Muscle layer of colon (tissue), 2 donors: ENCODE data around the gene SUGP1.

ENCODE experiments used
- H3K27ac ChIP-seq: one replicate; pipeline ENCODE4 v1.7.0; 2013; ENCODE audit warnings: low read depth, mild to moderate bottlenecking, low read length, moderate library complexity
- H3K27me3 ChIP-seq, 2 donors: one replicate each; pipeline ENCODE4 v1.7.0; 2013; ENCODE audit warnings: low read length in 2 of 2, mild to moderate bottlenecking in 2 of 2; ENCODE audit not compliant: insufficient read depth in 2 of 2, control insufficient read depth in 1 of 2
- H3K36me3 ChIP-seq: one replicate; pipeline ENCODE4 v1.7.0; 2013; ENCODE audit warnings: mild to moderate bottlenecking, low read length; ENCODE audit not compliant: insufficient read depth
- H3K4me1 ChIP-seq: one replicate; pipeline ENCODE4 v1.7.0; 2013; ENCODE audit warnings: mild to moderate bottlenecking, low read length; ENCODE audit not compliant: insufficient read depth
- H3K4me3 ChIP-seq, 2 donors: one replicate each; pipeline ENCODE4 v1.7.0; 2013; ENCODE audit warnings: low read length in 2 of 2, low read depth in 1 of 2, mild to moderate bottlenecking in 1 of 2, moderate library complexity in 1 of 2
- H3K9ac ChIP-seq: one replicate; pipeline ENCODE4 v1.7.0; 2013; ENCODE audit warnings: low read length
- H3K9me3 ChIP-seq: one replicate; pipeline ENCODE4 v1.7.0; 2013; ENCODE audit warnings: mild to moderate bottlenecking, low read length
- donor health status: abdominal sarcoma.
- donor health status: Adenocarcinoma of cecum.

The SUGP1 gene

DNA sequence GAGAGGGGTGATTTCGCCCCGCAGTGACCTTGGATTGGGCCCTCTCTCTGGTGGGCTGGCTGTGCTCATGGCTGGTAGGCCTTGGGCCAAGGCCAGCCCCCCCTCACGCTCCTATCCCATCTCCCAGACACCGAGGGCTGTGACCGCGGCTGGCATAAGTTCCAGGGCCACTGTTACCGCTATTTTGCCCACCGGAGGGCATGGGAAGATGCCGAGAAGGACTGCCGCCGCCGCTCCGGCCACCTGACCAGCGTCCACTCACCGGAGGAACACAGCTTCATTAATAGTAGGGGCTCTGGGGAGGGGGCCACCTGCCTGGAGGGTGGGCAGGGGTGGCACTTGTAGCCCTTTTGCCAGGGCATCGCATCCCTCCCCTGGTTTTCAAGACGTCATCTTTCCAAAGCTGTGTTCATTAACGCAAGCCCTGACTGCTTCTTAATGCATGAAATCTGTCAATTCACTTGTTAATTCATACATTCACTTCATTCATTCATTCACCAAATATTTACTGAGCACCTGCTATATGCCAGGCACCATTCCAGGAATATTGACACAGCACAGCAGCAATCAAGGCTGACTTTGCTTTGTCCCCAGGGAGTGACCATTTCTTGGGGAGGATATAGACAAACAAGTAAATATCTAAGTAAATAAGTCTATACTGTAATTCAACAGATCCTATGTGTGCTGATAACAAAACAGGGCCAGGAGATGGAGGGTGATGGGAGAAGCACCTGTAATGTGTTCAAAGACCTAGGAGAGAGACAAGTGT, 82.0 kb downstream of the SUGP1 start:
- Histone ChIP-seq H3K27me3 (peaks cover 0 to 9% of the 10 kb centered on the region in 2 donors), H3K4me1 (no peaks in the 10 kb centered on the region), H3K36me3 (no peaks in the 10 kb centered on the region), H3K27ac (no peak overlapping the region), H3K9ac (no peak overlapping the region), H3K9me3 (peaks cover 7% of the 10 kb centered on the region), H3K4me3 (no peak overlapping the region)

DNA sequence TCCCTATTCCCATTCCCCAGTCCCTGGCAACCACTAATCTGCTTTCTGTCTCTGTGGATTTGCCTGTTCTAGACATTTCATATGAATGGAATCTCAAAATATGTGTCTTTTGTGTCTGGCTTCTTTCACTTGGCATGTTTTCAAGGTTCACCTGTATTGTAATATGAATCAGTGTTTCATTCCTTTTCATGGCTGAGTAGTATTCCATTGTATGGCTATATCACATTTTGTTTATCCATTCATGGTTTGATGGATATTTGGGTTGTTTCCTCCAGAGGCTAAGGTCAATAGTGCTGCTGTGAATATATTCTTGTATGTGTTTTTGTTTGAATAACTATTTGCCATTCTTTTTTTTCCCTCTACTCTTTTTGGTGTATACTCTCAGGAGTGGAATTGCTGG, 84.1 kb downstream of the SUGP1 start:
- Histone ChIP-seq H3K4me3 (no peak overlapping the region), H3K9me3 (peaks cover 7% of the 10 kb centered on the region), H3K27me3 (peaks cover 0 to 9% of the 10 kb centered on the region in 2 donors), H3K4me1 (no peaks in the 10 kb centered on the region), H3K27ac (no peak overlapping the region), H3K9ac (no peak overlapping the region), H3K36me3 (no peaks in the 10 kb centered on the region)

DNA sequence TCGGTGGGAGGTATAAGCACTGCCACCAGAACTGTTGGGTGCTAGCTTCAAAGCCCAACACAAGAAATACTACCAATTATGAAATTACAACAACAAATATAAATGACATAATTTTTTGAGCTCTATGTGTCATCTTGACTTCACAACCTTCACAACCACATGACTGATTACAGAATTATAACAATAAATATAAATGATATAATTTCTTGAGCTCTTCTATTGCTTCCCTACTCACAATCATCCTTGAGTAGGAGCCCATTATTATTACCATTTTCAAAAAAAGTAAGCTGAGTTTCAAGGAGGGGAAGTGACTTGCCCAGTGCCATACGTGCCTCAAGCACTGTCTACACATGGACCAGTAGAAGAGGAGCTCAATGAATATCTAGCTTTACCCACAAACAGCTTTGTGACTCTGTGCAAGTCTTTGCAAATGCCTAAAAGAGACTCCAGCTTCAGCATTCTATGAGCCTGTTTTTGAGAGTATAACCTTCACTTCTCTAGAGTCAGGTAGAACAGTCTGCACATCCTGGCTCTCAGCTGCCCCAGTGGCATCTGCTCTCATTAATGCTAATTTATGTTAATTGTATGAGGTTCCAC, 86.0 kb downstream of the SUGP1 start:
- no peak overlapping the region for H3K27ac ChIP-seq
- no peaks in the 10 kb centered on the region for H3K36me3 ChIP-seq
- H3K9ac ChIP-seq: no peak overlapping the region
- no peak overlapping the region for H3K4me3 ChIP-seq
- no peaks in the 10 kb centered on the region for H3K27me3 ChIP-seq
- peaks cover 7% of the 10 kb centered on the region for H3K9me3 ChIP-seq
- no peaks in the 10 kb centered on the region for H3K4me1 ChIP-seq

GRCh38 chr19:19232261-19232721, 88.0 kb downstream of the SUGP1 start:
- H3K4me3 ChIP-seq: no peak overlapping the region
- H3K27me3 ChIP-seq: peaks cover 0 to 8% of the 10 kb centered on the region in 2 donors
- H3K9ac ChIP-seq: no peak overlapping the region
- H3K9me3 ChIP-seq: peaks cover 7% of the 10 kb centered on the region
- no peak overlapping the region for H3K27ac ChIP-seq
- no peaks in the 10 kb centered on the region for H3K36me3 ChIP-seq
- H3K4me1 ChIP-seq: no peaks in the 10 kb centered on the region

GRCh38 chr19:19230999-19231398, 89.3 kb downstream of the SUGP1 start:
- Histone ChIP-seq H3K36me3 (no peaks in the 10 kb centered on the region), H3K4me1 (no peaks in the 10 kb centered on the region), H3K27ac (no peak overlapping the region), H3K27me3 (peaks cover 0 to 20% of the 10 kb centered on the region in 2 donors), H3K9ac (no peak overlapping the region), H3K9me3 (peaks cover 7% of the 10 kb centered on the region), H3K4me3 (no peak overlapping the region)

GRCh38 chr19:19229701-19230100, 90.6 kb downstream of the SUGP1 start:
- no peak overlapping the region for H3K9ac ChIP-seq
- H3K27me3 ChIP-seq: peaks cover 10 to 33% of the 10 kb centered on the region in 2 donors
- peaks cover 5% of the 10 kb centered on the region for H3K9me3 ChIP-seq
- H3K27ac ChIP-seq: no peak overlapping the region
- no peaks in the 10 kb centered on the region for H3K36me3 ChIP-seq
- no peak overlapping the region for H3K4me3 ChIP-seq
- no peaks in the 10 kb centered on the region for H3K4me1 ChIP-seq

DNA sequence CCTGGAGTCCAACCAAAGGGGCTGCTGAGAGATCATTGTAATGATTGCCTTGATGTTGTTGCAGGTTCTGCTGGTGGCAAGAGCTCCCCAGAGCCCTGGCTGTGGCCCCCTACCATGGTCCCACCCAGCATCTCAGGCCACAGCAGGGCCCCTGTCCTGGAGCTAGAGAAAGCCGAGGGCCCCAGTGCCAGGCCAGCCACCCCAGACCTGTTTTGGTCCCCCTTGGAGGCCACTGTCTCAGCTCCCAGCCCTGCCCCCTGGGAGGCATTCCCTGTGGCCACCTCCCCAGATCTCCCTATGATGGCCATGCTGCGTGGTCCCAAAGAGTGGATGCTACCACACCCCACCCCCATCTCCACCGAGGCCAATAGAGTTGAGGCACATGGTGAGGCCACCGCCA, 93.1 kb downstream of the SUGP1 start:
- H3K4me1 ChIP-seq: no peaks in the 10 kb centered on the region
- no peak overlapping the region for H3K4me3 ChIP-seq
- no peaks in the 10 kb centered on the region for H3K9me3 ChIP-seq
- H3K27me3 ChIP-seq: peaks cover 13 to 43% of the 10 kb centered on the region in 2 donors
- no peak overlapping the region for H3K9ac ChIP-seq
- no peaks in the 10 kb centered on the region for H3K36me3 ChIP-seq
- no peak overlapping the region for H3K27ac ChIP-seq

DNA sequence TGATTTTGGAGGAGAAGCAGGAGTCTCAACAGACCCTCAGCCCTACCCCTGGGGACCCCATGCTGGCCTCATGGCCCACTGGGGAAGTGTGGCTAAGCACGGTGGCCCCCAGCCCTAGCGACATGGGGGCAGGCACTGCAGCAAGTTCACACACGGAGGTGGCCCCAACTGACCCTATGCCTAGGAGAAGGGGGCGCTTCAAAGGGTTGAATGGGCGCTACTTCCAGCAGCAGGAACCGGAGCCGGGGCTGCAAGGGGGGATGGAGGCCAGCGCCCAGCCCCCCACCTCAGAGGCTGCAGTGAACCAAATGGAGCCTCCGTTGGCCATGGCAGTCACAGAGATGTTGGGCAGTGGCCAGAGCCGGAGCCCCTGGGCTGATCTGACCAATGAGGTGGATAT, 93.6 kb downstream of the SUGP1 start:
- Histone ChIP-seq H3K9me3 (no peaks in the 10 kb centered on the region), H3K27ac (no peak overlapping the region), H3K9ac (no peak overlapping the region), H3K4me3 (no peak overlapping the region), H3K4me1 (no peaks in the 10 kb centered on the region), H3K27me3 (peaks cover 13 to 43% of the 10 kb centered on the region in 2 donors), H3K36me3 (no peaks in the 10 kb centered on the region)

DNA sequence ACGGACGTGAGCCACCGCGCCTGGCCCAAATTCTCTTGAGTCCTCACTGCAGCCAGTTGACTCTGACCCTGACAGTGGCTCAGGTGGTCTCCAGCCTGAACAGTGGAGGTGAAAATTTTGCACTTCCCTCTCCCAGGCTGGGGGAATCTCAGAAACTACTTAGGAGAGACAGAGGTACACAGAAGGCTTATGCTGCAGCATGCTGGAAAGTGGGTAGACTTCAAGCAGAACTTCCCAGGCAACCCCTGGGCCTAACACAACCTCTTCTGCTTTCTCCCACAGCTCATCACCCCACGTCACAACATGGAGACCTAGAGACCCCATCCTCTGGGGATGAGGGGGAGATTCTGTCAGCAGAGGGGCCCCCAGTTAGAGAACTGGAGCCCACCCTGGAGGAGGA, 94.1 kb downstream of the SUGP1 start:
- peaks cover 13 to 43% of the 10 kb centered on the region in 2 donors for H3K27me3 ChIP-seq
- H3K36me3 ChIP-seq: no peaks in the 10 kb centered on the region
- no peak overlapping the region for H3K27ac ChIP-seq
- no peaks in the 10 kb centered on the region for H3K4me1 ChIP-seq
- no peaks in the 10 kb centered on the region for H3K9me3 ChIP-seq
- no peak overlapping the region for H3K4me3 ChIP-seq
- H3K9ac ChIP-seq: no peak overlapping the region
